GM19452 (cell line): ENCODE results near the gene GPC4.
"Not testable (repeated sequence)": the region's sequence is repeated elsewhere in the genome, so short reads cannot be mapped to it uniquely, and the experiment has no call there.

Experiments used
- ATAC-seq: cut with Tn5 transposase; IDR thresholded peaks from one replicate; pipeline ENCODE4 v1.9.1; 2021; ENCODE audit not compliant: unreplicated experiment

GPC4 gene

DNA sequence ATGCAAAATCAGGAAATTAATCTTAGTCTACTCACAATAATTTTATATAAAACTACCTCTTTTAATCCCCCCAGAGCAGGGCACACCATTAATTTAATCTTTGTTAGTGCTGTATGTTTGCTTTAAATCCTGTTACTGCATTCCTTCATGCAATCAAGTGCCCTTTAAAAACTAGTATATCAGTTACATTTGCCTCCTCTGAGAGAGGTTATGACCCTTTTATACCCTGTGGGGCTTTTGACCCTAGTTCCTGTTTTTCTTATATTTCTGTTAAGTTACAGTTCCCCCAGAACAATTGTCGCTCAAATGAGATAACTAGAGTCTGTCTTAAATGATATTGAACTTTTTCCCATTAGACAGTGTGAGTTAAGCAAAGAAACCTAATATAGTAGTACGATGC lies 46.2 kb downstream of the GPC4 start:
- no peak for ATAC-seq

DNA sequence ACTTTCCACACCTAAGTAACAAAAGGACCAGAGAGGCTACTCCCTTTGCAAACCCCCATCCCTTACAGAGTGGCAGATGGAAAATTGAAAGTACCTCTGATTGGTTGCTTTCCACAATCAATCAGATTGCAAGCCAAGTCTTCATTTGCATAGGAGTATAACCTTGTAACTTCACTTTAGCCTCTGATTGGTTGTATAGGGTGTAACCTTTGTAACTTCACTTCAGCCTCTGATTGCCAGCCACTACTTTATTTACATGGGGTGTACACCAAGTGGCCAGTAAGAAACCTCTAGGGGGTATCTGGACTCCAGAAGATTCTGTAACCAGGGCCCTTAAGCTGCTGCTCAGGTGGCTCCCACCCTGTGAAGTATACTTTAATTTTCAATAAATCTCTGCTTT lies 48.6 kb downstream of the GPC4 start:
- no peak for ATAC-seq

DNA sequence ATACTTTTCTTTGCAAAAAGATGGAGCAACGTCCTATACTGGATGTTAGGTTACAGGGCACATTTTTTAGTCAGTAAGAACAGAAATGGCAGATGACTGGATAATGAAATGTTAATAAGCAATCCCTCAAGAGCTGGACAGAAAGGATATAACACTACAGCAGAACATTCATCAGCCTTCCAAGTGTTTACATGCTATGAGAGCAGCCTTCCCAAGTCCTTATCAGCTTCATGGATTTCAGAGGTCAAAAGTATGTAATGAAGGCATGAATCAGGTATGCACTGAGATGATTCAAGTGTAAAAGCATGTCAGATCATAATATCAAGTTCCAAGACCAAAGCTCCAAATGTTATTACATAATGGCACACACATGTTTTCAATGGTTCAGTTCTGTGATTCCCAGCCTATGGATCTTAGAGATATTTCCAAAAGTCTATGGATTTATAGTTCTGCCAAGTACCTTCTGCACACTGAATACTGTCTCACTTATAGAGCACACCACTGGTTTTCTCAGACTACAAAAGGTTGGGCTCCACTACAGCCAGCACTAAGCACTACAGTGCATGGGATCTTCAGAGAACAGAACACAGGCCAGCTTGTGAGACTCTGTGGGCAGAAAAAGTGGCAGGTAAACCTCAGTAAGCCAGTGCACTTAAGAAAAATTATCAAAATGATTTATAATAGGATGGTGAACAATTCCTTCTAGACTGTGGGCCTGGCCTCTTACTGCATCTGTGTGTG lies 49.2 kb downstream of the GPC4 start:
- no peak for ATAC-seq

DNA sequence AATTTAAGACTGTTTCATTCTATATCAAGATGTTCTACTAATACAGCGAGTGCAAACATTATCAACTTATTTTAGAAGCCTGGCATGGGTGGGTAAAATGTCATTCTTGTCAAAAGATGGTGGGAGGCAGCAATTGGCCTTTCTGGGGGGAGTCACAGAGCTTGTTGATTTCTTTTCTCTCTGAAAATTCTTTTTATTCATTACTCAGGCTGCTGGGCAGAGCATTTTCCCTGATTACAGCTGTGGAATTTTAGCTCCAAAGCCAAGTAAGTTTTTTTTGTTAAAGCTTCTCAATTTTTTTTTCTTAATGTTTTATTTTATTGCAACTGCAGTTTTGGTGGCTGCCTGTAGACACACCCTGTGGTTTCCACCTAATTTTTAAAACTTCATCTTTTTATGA lies 50.4 kb downstream of the GPC4 start:
- no peak for ATAC-seq

DNA sequence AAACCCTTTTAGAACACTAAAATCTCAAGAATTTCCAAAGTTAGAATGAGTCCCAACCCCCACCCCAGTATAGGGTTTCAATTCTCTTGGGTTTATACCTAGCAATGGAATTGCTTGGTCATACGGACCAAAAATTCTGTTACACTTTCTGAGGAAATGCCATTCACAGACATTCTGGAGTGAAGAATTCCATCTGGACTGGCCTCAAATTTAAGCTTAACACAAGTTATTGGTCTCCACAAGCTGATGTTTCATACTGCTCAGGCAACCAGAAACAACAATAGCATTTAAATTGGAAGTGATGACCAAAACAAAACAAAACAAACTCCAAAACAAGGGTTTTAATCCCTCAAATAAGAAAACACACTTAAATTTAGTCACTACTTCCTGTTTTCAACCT lies 51.1 kb downstream of the GPC4 start:
- no peak for ATAC-seq

DNA sequence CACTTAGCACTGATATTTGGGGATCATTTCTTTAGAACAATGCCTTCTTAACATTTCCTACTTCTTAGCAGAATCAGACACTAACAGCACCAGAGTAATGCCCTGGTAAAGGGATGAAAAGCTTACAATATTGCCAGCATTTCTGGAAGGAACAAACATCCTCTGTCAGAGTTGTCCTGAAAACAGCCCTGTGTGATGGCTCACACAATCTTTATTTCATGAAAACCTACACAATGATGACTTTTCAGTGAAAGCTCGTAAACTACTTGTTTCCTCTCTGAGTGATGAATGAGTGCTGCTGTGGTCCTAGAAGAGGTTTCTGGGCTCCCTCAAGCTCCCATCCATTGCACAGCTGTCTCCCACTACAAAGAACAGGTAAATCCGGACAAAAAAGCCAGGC lies 52.8 kb downstream of the GPC4 start:
- ATAC-seq: no peak

DNA sequence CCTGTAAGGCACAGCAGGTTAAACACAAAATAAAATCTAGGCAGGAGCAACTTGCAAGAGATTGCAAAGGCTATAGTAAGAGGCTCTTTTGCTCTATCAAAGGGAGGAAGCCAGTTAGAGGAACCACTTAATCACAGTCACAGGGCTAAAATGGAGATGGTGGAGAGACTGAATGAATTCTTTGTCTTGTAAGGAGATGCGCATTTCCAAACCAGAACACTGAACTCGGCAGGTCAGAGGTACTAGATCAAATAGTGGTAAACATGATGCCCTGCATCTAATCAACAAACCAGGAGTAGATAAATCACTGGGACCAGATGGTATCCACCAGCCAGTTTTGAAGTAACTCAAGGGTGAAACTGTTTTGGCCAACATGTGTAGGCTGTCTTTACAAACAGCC lies 55.8 kb downstream of the GPC4 start:
- ATAC-seq: no peak

DNA sequence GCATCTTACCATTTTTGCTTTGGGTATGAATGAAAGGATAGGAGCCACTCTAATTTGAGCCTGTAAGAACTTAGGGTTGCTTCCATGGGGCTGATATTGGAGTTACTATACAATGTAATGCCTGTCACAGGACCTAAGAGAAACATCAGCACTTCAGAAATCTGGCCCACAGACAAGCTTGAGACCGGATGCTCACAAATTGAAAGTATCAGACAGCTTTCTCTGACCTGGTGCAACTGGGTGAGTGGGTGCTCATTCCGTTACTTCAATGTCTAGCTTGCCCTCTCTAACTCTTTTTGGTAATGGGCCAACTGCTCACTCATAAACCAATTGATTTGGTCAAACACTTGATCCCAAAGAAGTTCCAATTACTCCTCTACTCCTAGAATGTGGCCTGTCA lies 62.1 kb downstream of the GPC4 start:
- no peak for ATAC-seq

DNA sequence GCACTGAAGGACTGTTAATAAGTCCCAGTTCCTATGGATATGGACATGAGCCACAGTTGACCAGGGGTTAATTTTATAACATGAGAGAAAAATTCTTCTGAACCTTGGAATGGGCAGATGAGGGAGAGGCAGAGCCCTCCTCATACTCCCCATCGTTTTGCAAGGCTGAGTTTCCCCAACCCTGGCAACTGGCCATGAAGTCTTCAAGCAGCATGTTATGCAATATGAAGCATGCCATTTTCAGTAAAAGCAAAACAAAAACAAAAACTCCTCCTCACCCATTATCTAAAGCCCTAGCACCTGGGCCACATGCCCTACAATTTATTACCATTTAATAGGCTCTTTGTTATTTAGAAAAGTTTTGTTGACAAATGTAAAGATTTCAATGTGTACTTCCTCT lies 64.5 kb downstream of the GPC4 start:
- no peak for ATAC-seq

DNA sequence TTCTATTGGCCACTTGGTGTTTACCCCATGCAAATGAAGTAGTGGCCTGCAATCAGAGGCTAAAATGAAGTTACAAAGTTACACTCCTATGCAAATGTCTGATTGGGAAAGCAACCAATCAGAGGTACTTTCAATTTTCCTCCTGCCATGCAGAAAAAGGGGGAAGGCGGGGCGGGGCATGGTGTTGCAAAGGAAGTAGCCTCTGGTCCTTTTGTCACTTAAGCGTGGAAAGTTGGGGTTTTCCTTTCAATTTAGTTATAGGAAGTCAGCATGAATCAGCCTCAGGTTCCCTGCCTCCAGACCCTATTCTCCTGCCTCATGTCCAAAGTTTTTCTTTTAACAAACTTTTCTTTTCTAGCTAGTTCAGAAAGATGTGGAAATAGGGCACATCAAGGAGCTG lies 69.3 kb downstream of the GPC4 start:
- ATAC-seq: no peak

DNA sequence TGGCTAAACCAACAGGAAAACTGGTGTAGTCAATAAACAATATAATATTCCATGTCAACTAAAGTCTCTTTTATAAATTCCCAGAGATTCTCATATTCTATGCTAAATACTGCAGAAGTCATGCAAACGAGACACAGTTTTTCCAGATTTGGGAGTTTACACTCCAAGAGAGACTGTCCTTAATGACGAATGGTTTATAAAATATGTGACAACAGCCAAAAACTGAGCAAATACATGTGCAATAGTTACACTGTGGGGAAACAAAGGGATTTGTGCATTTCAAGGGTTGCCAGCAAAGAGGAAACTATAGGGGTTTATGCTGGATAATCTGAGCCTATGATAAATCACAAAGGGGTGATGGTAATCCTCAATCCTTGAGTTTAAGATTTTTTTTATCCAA lies 75.7 kb downstream of the GPC4 start:
- no peak for ATAC-seq

DNA sequence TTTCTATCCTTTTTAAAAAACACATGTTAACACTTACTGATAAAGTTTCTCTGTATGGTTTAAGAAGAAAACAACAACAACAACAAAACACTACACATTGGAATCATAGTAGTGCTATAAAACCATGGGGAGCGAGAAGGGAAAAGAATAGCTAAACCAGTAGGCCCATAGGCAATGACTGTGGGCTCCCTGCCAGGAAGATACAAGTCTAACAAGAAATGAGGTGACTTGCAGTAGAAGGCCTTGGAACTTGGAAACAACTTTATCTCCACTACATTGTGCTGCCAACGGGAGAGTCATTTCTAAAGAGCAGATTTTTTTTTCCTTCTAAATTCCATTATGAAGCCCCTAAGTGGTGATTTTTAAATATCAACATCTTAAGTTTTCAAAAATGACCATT lies 78.0 kb downstream of the GPC4 start:
- no peak for ATAC-seq

DNA sequence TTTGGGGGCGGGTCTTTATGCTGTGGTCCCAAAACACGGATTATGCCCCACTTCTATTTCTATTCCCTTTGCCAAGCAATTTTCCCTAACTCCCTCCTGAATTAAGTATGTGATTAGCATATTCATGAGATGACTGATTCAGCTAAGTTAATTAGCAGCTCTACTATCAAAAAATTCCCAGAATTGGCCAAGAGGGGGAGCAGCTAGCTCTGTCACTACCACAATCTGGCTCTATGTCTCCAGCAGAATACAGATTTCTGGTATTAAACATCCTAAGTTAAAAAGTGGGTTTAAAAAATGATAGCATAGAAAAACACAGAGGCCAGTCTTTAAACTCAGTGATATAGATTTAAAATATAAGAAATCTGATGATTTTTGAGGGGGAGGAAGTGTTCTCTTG lies 80.3 kb downstream of the GPC4 start:
- ATAC-seq: no peak

DNA sequence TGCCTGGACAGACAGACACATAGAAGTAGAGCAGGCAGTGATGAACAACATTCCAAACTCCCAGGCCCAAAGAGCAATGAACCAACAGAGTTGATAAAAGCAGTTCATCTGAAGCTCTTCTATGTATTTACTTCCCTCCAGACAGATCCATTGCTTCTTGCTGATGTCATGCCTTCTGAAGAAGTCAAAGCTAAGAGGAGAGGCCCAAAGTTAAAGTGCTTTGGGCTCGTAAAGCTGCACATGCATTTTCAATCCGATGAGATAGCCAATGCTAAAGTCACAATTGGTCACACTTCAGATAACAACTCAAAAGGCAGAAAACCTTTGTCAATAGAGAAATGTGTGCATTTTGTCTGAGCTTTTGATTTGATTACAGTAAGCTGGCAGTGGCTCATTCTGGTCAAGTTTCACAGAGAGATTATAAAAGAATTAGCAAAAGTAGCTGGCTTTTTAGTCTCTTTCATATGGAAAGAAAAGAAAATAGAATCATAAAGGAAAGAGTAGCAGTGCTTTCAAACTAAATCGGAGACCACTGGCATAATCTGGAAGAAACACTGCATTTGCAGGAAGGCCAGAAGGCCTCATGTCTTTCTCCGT lies 82.0 kb downstream of the GPC4 start:
- no peak for ATAC-seq

DNA sequence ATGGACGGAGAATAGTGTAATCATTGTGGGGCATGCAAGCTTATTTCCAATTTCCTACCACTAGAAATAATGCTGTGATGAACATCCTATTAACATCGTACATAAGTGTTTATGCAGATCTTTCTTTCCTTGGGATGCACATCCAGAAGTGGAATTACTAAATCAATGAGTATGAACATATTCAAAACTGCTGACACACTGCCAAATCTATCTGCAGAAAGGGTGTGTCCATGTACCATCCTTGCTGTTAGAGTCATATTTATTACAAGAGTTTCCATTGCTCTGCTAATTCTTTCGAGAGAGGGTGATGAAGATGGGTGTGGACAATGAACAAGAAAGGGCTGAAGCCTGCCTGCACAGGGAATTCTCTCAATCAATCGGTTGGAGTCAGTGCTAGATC lies 82.6 kb downstream of the GPC4 start:
- no peak for ATAC-seq

DNA sequence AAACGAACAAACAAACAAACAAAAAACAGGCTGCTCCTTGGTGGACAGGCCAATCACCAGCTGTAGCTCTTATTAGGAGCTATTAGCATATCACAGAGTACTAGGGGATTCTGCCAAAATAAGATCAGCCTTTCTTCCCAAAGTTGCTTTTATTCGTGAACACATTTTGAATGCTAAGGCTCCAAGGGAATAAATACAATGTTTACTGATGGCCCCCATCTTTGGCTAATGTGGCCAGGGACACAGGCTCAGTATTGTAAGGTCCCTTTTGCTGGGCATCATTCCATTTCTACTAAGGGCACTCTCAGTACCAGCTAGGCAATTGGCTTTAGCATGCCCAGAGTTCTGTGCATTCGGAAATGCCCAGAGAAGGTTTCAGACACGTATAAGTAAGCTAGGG lies 84.3 kb downstream of the GPC4 start:
- ATAC-seq: no peak

DNA sequence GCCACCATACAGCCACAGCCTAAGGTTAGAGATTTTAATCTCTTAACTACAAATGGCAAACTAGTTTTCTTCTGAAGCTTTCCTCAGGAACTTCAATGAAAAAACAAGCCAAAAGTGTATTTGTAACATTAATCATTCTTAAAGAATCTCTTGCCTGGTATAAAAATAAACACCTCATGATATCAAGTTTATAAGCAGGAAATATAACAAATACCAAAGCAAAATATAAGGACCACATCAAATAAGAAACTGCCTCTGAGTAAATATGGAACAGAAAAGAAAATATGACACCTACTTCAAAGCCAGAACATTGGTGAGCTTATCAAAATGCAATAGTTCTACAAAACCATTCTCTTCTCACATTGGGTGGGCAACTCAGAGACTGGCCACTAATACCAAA lies 89.9 kb downstream of the GPC4 start:
- no peak for ATAC-seq

DNA sequence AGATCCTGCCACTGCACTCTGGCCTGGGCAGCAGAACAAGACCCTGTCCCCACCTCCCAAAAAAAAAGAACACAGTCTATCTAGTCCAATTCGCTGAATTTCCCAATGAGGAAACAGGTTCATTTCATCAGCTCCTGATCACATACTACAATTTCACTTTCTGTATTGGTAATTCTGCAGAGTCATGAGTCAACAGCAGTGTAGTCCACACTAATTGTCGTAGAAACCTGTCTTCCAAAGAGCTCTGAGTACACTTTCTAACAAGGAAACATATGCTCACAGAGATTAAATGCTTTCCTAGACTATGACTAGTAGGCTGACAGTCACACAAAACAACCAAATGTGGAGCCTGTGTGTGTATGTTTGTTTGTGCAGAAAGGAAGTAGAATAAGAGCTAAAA lies 91.9 kb downstream of the GPC4 start:
- no peak for ATAC-seq

DNA sequence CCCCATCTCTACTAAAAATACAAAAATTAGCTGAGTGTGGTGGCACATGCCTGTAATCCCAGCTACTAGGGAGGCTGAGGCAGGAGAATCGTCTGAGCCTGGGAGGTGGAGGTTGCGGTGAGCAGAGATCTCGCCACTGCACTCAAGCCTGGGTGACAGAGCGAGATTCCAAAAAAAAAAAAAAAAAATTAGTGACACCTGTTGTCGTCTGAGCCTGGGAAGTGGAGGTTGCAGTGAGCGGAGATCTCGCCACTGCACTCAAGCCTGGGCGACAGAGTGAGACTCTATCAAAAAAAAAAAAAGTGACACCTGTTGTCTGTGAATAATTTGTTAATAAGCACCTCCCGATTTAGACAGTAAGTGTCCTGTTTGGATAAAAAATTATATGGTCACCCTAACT lies 93.0 kb downstream of the GPC4 start:
- ATAC-seq: not testable (repeated sequence)

DNA sequence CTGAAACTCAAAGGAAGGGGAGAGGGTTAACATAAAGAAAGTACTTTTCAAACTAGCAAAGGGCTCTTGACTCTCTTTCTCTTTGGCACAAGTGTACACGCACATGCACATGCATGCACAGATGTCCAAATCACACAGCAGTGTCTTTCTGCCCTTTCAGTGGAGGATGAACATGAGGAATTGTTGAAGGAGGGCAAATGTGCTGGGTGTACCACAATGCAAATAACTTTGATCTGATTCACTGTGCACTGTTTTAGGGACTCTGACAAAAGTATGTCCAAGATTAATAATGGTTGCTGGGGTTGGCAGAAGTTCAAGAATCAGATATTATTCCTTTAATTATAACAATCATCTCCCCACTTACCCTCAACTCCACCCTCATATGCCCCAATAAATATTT lies 93.8 kb downstream of the GPC4 start:
- no peak for ATAC-seq

DNA sequence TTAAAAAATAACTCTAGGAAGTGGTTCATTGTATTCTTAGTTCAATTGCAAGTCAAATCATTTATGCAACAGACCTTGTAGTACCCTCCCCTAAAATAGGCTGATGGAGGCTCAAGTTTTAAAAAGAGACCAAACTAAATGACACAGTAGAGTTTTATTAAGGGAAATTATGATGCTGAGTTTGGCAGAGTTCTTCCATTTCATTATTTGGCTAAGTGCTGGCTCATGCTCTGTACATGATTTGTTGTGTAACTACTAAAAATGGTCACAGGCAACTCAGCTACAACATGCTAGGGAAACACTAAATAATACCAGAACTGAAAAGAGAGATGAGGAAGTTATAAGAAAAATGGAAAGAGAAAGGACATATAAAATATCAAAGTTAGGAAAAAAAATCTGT lies 101.0 kb downstream of the GPC4 start:
- ATAC-seq: no peak

DNA sequence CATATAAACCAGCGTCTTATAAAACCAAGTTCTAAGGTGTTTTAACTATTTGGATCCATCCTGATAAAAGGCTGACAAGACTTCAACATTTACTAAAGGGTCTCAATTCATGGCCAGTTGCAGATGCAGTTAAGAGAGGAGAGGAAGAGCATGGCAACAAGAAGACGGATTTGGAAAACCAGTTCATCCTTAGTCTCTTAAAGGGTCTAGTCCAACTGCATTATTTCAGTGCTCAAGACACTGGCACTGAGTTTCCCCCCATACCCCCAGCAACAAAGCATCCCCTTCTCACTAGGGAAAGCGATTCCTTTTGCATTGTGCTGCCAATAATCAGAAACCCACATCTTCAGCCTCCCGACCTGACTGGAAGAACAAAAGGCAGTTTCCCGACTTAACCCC lies 106.8 kb downstream of the GPC4 start:
- no peak for ATAC-seq
